Hair follicle dermal papilla cell (primary cell): ENCODE results near the gene INPP5K. TPM values are rescaled to one million over a fixed set of nuclear protein-coding genes. Genes with fewer than 3 reads are reported as not detected.

Source experiments
- total RNA-seq: library from RNA; depleted of rRNA; stranded (reverse); fragments of >200 nt; gene quantifications from 2 replicates; pipeline ENCODE4 v1.2.3, GENCODE V29; 2012

INPP5K gene
- total RNA-seq: 50.2 and 55.8 TPM in 2 replicates

GRCh38 chr17:1516388-1517161 is at the start of gene INPP5K:
INPP5K (minus strand) TSS chr17:1516612; CDS start chr17:1516499, 113 bp downstream.

GRCh38 chr17:1492249-1493206 is 23.9 kb downstream of the INPP5K start, which contains the start of gene MYO1C:
MYO1C (minus strand) TSS chr17:1492686; CDS start chr17:1492487, 199 bp downstream.

GRCh38 chr17:1455797-1456599 is 60.4 kb downstream of the INPP5K start, which contains the start of gene CRK:
CRK (minus strand) TSS chr17:1456232; CDS start chr17:1456117, 115 bp downstream.

Other genes starting within 250 kb of the INPP5K start
- gene BHLHA9, start 246.2 kb downstream of the INPP5K start, total RNA-seq: not detected in 2 replicates
- gene TRARG1, start 236.9 kb downstream of the INPP5K start, total RNA-seq: not detected in 2 replicates
- gene YWHAE, start 116.4 kb downstream of the INPP5K start, total RNA-seq: 434 and 439 TPM in 2 replicates
- 100 and 125 TPM in 2 replicates for gene CRK, start 60.4 kb downstream of the INPP5K start, total RNA-seq
- 335 and 338 TPM in 2 replicates for gene MYO1C, start 23.9 kb downstream of the INPP5K start, total RNA-seq
- 23.2 and 25.6 TPM in 2 replicates for gene PITPNA, start 46.2 kb upstream of the INPP5K start, total RNA-seq
- gene SLC43A2, start 112.2 kb upstream of the INPP5K start, total RNA-seq: 6.0 and 8.5 TPM in 2 replicates
- gene SCARF1, start 129.1 kb upstream of the INPP5K start, total RNA-seq: 0.49 and 0.61 TPM in 2 replicates
- gene RILP, start 133.3 kb upstream of the INPP5K start, total RNA-seq: 3.7 and 6.3 TPM in 2 replicates
- 137 and 162 TPM in 2 replicates for gene PRPF8, start 168.3 kb upstream of the INPP5K start, total RNA-seq
- gene TLCD2, start 193.8 kb upstream of the INPP5K start, total RNA-seq: 5.2 and 5.7 TPM in 2 replicates
- gene WDR81, start 208.1 kb upstream of the INPP5K start, total RNA-seq: 35.8 and 39.6 TPM in 2 replicates
- gene SERPINF2, start 226.3 kb upstream of the INPP5K start, total RNA-seq: under 0.01 TPM in 1 of 2 replicates, not detected in the other
- 106 and 148 TPM in 2 replicates for gene SERPINF1, start 245.4 kb upstream of the INPP5K start, total RNA-seq